Neural cell (in vitro differentiated cells): ENCODE measurements around the gene NT5DC3. TPM values are rescaled to one million over a fixed set of nuclear protein-coding genes. Genes with fewer than 3 reads are reported as not detected.

Experiments
- H2AFZ ChIP-seq: fragments of 200-600, 300-800 bp; sonication (generic), shearing (Covaris generic); 2 replicates; pipeline ENCODE4 v1.6.0; 2014; ENCODE audit warnings: low read depth, mild to moderate bottlenecking, antibody characterized with exemption, low read length, moderate library complexity
- H3F3A ChIP-seq: fragments of 200-600 bp; shearing (Covaris generic); 2 replicates; pipeline ENCODE4 v1.6.1; 2016; ENCODE audit warnings: mild to moderate bottlenecking, moderate library complexity, mixed read lengths, antibody characterized with exemption, low read length; ENCODE audit not compliant: insufficient read depth, poor library complexity, severe bottlenecking
- H3K27ac ChIP-seq: fragments of 200-600, 300-800 bp; sonication (generic), shearing (Covaris generic); 2 replicates; pipeline ENCODE4 v1.5.1; 2014; ENCODE audit warnings: mild to moderate bottlenecking, low read length, moderate library complexity
- H3K27me3 ChIP-seq: fragments of 300-800, 200-600 bp; sonication (generic), shearing (Covaris generic); 2 replicates; pipeline ENCODE4 v1.6.0; 2014; ENCODE audit warnings: mild to moderate bottlenecking, low read depth, low read length, moderate library complexity; ENCODE audit not compliant: insufficient read depth
- H3K36me3 ChIP-seq: fragments of 300-800, 200-600 bp; sonication (generic), shearing (Covaris generic); 2 replicates; pipeline ENCODE4 v1.5.1; 2014; ENCODE audit warnings: mild to moderate bottlenecking, antibody characterized with exemption, low read length, moderate library complexity; ENCODE audit not compliant: insufficient read depth
- H3K4me2 ChIP-seq: fragments of 300-800, 200-600 bp; sonication (generic), shearing (Covaris generic); 2 replicates; pipeline ENCODE4 v1.6.0; 2014; ENCODE audit warnings: mild to moderate bottlenecking, low read length
- H3K4me3 ChIP-seq: fragments of 300-800, 200-600 bp; sonication (generic), shearing (Covaris generic); 2 replicates; pipeline ENCODE4 v1.5.1; 2014; ENCODE audit warnings: mild to moderate bottlenecking, low read length, moderate library complexity
- H3K79me2 ChIP-seq: fragments of 200-600 bp; shearing (Covaris generic); replicated peaks from 2 replicates; pipeline ENCODE4 v1.6.0; 2014; ENCODE audit warnings: mild to moderate bottlenecking, low read length, moderate library complexity; ENCODE audit not compliant: insufficient read depth
- H3K9ac ChIP-seq: fragments of 300-800, 200-600 bp; sonication (generic), shearing (Covaris generic); 2 replicates; pipeline ENCODE4 v1.6.1; 2016; ENCODE audit warnings: mild to moderate bottlenecking, low read length, mixed read lengths
- H3K9me2 ChIP-seq: fragments of 200-600 bp; shearing (Covaris generic); 2 replicates; pipeline ENCODE4 v1.6.1; 2016; ENCODE audit warnings: mild to moderate bottlenecking, low read length, mixed read lengths; ENCODE audit not compliant: insufficient read depth
- H3K9me3 ChIP-seq: fragments of 200-600, 300-800 bp; sonication (generic), shearing (Covaris generic); 2 replicates; pipeline ENCODE4 v1.6.1; 2016; ENCODE audit warnings: mild to moderate bottlenecking, mixed run types, low read length, moderate library complexity, mixed read lengths
- H4K20me1 ChIP-seq: fragments of 200-600 bp; shearing (Covaris generic); 2 replicates; pipeline ENCODE4 v1.6.1; 2016; ENCODE audit warnings: mild to moderate bottlenecking, mixed run types; ENCODE audit not compliant: insufficient read depth
- EP300 ChIP-seq: fragments of 450-650 bp; conservative IDR thresholded peaks from 2 replicates; pipeline ENCODE4 v1.6.1; 2014; ENCODE audit warnings: antibody characterized with exemption, mild to moderate bottlenecking, moderate library complexity; ENCODE audit not compliant: poor library complexity, severe bottlenecking
- EZH2 ChIP-seq: fragments of 200-600, 300-800 bp; shearing (Covaris generic), sonication (generic); IDR thresholded peaks from 2 replicates; pipeline ENCODE4 v1.6.1; 2014; ENCODE audit warnings: antibody characterized with exemption, low read length, borderline replicate concordance, mild to moderate bottlenecking; ENCODE audit not compliant: insufficient read depth, poor library complexity, severe bottlenecking
- MXI1 ChIP-seq: fragments of 450-650 bp; conservative IDR thresholded peaks from 2 replicates; pipeline ENCODE4 v1.6.1; 2014; ENCODE audit warnings: antibody characterized with exemption, mild to moderate bottlenecking; ENCODE audit not compliant: poor library complexity, severe bottlenecking
- POLR2AphosphoS5 ChIP-seq: IDR thresholded peaks from 2 replicates; pipeline ENCODE4 v1.6.1; 2012
- RAD21 ChIP-seq: fragments of 450-650 bp; conservative IDR thresholded peaks from 2 replicates; pipeline ENCODE4 v1.6.1; 2014; ENCODE audit warnings: antibody characterized with exemption, mild to moderate bottlenecking, moderate library complexity
- TAF1 ChIP-seq: IDR thresholded peaks from 2 replicates; pipeline ENCODE4 v1.6.1; 2012; ENCODE audit warnings: low read depth
- polyA plus RNA-seq: library from polyadenylated mRNA; depleted of rRNA; stranded (reverse); fragments of >200 nt; gene quantifications from 2 replicates; pipeline ENCODE4 v1.2.3, GENCODE V29; 2014
- TF ChIP-seq, protein P1 (sequence below): IDR thresholded peaks from 2 replicates; pipeline ENCODE4 v1.6.1; 2012; ENCODE audit warnings: borderline replicate concordance
- TF ChIP-seq, protein P2 (sequence below): fragments of 450-650 bp; IDR thresholded peaks from 2 replicates; pipeline ENCODE4 v1.5.1; 2014; ENCODE audit warnings: antibody characterized with exemption, mild to moderate bottlenecking, moderate library complexity; ENCODE audit not compliant: poor library complexity, severe bottlenecking

Gene NT5DC3
- polyA plus RNA-seq, 1 donor from 2014 or later = 4.0 TPM

DNA sequence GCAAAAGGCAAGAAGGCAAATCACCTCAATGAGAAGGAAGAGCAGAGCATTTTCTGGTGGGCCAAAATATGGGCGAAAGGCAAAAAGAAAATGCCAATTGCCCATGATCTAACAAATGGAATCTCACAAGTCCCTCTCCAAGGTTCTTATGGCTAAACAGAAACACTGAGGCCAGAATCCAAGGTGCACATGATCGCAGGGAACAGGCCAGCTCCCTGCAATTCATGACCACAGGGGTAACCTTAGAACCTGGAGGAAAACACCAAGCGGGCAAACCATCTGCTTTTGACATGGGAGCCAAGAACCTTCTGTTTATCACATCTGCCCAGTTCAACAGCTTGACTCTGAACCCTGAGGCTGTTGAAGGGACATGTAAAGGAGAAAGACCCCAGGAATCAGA lies 60.0 kb downstream of the NT5DC3 start:
- no peak for TF ChIP-seq TAF1
- TF ChIP-seq, protein P1, sequence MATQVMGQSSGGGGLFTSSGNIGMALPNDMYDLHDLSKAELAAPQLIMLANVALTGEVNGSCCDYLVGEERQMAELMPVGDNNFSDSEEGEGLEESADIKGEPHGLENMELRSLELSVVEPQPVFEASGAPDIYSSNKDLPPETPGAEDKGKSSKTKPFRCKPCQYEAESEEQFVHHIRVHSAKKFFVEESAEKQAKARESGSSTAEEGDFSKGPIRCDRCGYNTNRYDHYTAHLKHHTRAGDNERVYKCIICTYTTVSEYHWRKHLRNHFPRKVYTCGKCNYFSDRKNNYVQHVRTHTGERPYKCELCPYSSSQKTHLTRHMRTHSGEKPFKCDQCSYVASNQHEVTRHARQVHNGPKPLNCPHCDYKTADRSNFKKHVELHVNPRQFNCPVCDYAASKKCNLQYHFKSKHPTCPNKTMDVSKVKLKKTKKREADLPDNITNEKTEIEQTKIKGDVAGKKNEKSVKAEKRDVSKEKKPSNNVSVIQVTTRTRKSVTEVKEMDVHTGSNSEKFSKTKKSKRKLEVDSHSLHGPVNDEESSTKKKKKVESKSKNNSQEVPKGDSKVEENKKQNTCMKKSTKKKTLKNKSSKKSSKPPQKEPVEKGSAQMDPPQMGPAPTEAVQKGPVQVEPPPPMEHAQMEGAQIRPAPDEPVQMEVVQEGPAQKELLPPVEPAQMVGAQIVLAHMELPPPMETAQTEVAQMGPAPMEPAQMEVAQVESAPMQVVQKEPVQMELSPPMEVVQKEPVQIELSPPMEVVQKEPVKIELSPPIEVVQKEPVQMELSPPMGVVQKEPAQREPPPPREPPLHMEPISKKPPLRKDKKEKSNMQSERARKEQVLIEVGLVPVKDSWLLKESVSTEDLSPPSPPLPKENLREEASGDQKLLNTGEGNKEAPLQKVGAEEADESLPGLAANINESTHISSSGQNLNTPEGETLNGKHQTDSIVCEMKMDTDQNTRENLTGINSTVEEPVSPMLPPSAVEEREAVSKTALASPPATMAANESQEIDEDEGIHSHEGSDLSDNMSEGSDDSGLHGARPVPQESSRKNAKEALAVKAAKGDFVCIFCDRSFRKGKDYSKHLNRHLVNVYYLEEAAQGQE = no peak
- no peak for TF ChIP-seq EP300
- TF ChIP-seq, protein P2, sequence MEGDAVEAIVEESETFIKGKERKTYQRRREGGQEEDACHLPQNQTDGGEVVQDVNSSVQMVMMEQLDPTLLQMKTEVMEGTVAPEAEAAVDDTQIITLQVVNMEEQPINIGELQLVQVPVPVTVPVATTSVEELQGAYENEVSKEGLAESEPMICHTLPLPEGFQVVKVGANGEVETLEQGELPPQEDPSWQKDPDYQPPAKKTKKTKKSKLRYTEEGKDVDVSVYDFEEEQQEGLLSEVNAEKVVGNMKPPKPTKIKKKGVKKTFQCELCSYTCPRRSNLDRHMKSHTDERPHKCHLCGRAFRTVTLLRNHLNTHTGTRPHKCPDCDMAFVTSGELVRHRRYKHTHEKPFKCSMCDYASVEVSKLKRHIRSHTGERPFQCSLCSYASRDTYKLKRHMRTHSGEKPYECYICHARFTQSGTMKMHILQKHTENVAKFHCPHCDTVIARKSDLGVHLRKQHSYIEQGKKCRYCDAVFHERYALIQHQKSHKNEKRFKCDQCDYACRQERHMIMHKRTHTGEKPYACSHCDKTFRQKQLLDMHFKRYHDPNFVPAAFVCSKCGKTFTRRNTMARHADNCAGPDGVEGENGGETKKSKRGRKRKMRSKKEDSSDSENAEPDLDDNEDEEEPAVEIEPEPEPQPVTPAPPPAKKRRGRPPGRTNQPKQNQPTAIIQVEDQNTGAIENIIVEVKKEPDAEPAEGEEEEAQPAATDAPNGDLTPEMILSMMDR = no peak
- TF ChIP-seq POLR2AphosphoS5 = no peak
- no peak for TF ChIP-seq RAD21
- Histone ChIP-seq H2AFZ (no peak overlapping the region), H3F3A (no peaks in the 10 kb centered on the region), H4K20me1 (no peaks in the 10 kb centered on the region), H3K4me3 (no peak overlapping the region), H3K36me3 (no peaks in the 10 kb centered on the region), H3K27ac (no peak overlapping the region), H3K4me2 (no peak overlapping the region), H3K9ac (no peak overlapping the region), H3K27me3 (no peaks in the 10 kb centered on the region), H3K9me3 (no peaks in the 10 kb centered on the region), H3K9me2 (no peaks in the 10 kb centered on the region), H3K79me2 (no peaks in the 10 kb centered on the region)

DNA sequence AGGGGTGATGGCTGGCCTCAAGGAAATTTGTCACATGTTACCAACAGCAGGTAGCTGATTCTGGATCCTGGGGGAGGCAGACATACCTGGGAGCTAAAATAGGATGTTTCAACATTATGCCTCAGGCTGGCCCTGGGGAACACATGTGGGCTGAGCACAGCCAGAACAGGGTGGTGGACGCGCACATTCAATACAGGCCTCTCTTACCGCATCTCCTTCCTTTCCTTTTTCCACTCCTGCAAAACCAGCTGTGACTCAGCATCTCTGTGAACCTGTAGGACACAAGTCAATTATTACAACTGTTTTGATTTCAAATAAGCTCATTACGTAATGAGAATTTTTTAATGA lies 61.0 kb downstream of the NT5DC3 start:
- H3F3A ChIP-seq = no peaks in the 10 kb centered on the region
- H2AFZ ChIP-seq = no peak overlapping the region
- H3K27ac ChIP-seq = no peak overlapping the region
- no peaks in the 10 kb centered on the region for H4K20me1 ChIP-seq
- no peaks in the 10 kb centered on the region for H3K36me3 ChIP-seq
- H3K9me2 ChIP-seq = no peaks in the 10 kb centered on the region
- no peaks in the 10 kb centered on the region for H3K27me3 ChIP-seq
- no peaks in the 10 kb centered on the region for H3K9me3 ChIP-seq
- no peak overlapping the region for H3K9ac ChIP-seq
- TF ChIP-seq POLR2AphosphoS5 = no peak
- no peak for TF ChIP-seq TAF1
- TF ChIP-seq EP300 = no peak
- TF ChIP-seq MXI1 = no peak
- TF ChIP-seq EZH2 = no peak
- no peak overlapping the region for H3K4me3 ChIP-seq
- no peaks in the 10 kb centered on the region for H3K79me2 ChIP-seq
- no peak overlapping the region for H3K4me2 ChIP-seq

DNA sequence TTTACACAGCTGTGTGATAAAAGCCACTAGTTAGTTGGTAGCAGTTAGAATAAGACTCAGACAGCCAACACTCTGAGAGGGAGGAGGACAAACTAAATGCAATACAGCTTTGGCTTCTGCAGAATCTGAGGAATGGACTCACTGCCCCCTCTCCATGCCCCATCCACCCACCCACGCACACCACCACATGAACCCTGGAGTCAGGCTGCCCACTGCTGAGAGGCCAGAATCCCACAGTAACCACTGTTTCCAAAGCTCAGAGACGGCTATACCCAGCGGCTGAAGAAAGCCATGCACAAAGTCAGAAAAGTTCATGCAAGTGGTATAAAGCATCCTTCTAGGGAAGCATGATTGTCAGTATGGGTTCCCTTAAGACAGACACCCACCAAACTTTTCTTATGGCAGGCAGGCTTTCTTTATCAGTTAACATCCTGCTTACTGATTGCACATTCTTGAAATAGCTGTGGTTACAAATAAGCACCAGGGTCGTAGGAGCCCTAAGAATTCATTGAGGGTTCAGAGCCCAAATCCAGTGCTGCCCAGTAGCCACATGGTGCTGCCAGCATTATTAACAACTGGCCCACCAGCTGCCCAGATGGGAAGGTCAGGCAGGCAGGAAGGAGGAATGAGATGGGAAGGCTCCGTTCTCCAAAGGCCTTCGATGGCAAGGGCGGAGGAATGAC lies 61.5 kb downstream of the NT5DC3 start:
- no peak overlapping the region for H3K9ac ChIP-seq
- no peak for TF ChIP-seq RAD21

More for the DNA sequence above, 61.5 kb downstream of the NT5DC3 start:
- Histone ChIP-seq H3K4me3 (no peak overlapping the region), H4K20me1 (no peaks in the 10 kb centered on the region), H3F3A (no peaks in the 10 kb centered on the region), H3K79me2 (no peaks in the 10 kb centered on the region), H3K9me2 (no peaks in the 10 kb centered on the region), H3K9me3 (no peaks in the 10 kb centered on the region), H3K36me3 (no peaks in the 10 kb centered on the region), H2AFZ (no peak overlapping the region), H3K27me3 (no peaks in the 10 kb centered on the region), H3K4me2 (no peak overlapping the region), H3K27ac (no peak overlapping the region)
